Suppressor macrophage treated with lipopolysaccharide for 4 hours (primary cell): Measurements from ENCODE around the gene ANKHD1.
"Not testable (repeated sequence)": the region's sequence is repeated elsewhere in the genome, so short reads cannot be mapped to it uniquely, and the experiment has no call there.

Source experiments
- DNase-seq: peaks from one replicate; pipeline ENCODE4 v3.0.0-alpha.2; 2020

ANKHD1 gene

DNA sequence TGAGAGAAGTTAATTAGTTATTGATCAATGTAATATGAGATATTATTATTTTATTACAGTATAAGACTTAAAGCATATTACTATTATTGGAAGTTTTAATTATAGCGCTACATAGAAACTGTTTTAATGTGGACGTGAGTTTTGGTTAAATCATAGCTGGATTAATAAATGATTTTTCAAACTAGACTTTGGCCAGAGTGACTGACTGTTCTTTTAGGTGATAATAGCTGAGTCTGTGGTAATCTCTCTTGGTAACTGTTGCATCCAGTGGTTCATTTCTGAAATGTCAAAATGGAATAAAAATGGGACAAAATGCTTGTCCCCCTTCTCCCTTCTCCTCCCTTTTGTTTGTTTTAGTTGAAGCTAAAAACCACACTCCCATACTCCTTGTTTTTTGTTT is 28.1 kb downstream of the ANKHD1 start:
- no peak for DNase-seq

DNA sequence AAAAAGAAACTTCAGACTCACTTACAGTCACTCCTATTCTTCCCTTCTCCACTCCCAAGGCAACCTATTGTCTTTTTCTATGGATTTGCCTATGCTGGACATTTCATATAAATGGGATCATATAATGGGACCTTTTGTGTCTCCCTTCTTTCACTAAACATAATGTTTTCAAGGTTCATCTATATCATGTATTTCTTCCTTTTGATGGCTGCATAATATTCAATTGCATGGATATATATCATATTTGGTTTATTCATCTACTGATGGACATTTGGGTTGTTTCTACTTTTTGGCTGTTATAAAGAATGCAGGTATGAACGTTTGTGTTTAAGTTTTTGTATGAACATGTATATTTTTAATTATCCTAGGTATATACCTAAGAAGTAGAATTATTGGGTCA is 30.6 kb downstream of the ANKHD1 start:
- no peak for DNase-seq

DNA sequence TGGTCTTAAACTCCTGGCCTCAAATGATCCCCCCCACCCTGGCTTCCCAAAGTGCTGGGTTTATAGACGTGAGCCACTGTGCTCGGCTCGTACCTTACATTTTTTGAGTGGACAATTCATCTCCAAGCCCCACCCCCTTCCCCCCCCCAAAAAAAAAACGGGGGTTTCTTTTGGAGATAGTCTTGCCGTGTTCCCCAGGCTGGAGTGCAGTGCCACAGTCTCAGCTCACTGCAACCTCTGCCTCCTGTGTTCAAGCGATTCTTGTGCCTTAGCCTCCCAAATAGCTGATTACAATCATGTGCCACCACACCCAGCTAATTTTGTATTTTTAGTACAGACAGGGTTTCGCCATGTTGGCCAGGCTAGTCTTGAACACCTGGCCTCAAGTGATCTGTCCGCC is 31.3 kb downstream of the ANKHD1 start:
- no peak for DNase-seq

GRCh38 chr5:140457368-140457767 is 55.7 kb downstream of the ANKHD1 start:
- not testable (repeated sequence) for DNase-seq

- no peak for DNase-seq
These were observed 65.5 kb downstream of the ANKHD1 start for GRCh38 chr5:140466981-140467742.

DNA sequence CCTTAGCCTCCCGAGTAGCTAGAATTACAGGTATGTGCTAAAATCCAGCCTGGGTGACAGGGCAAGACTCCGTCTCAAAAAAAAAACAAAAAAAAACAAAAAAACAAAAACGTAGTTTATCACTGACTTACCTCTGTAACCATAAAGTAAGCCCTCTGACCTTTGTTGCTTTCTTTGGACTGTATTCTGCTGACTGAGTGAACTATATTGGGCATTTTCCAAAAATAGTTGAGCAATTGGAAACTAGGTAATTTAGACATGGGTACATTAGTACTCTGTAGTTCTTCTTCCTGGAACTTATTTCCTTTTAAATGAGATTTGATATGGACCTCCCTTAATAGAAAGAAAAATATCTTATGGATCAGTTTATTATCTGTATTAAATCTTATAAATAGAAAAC is 66.6 kb downstream of the ANKHD1 start:
- DNase-seq: no peak

DNA sequence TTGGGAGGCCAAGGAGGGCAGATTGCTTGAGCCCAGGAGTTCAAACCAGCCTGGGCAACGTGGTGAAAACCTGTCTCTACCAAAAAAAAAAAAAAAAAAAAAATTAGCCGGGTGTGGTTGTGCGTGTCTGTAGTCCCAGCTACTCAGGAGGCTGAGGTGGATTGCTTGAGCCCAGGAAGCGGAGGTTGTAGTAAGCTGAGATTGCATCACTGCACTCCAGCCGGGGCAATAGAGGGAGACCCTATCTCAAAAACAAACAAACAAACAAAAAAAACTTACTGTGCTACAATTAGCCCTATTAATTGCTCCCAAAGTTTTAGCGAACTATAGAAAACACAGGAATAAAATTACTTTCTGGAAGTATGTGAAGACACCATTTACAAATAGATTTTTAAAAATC is 67.6 kb downstream of the ANKHD1 start:
- no peak for DNase-seq

DNA sequence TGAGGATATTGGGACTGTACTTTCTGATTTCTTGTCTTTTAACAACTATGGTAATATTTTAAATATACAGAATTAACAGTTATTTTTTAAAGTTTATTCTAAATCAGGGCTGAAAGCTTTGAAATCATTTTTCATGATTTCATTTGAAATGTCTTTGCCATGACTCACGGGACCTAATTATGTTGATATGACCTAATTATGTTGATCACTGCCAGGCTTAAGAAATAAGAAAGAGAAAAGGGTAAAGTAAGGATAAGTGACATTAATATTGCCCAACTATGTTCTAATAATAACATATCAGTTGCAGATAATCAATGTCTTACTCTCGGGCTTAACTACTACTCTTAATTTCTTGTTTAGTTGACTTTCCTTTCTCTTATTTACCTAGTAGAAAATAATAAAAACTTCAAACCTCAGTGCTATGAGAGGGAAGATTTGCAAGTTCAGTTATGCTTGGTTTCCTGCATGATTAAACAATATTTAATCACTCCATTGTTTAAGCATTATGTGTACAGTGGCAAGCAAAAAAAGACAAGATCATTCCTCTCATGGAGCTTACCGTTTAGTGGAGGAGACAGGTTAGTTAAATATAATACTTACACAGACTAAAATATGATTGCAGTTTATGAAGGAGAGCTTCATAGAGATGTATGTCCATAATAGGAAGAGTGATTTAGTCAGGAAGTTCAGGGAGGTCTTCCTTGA is 78.8 kb downstream of the ANKHD1 start:
- no peak for DNase-seq

- DNase-seq: no peak
These were observed 80.1 kb downstream of the ANKHD1 start for GRCh38 chr5:140481758-140482157.

DNA sequence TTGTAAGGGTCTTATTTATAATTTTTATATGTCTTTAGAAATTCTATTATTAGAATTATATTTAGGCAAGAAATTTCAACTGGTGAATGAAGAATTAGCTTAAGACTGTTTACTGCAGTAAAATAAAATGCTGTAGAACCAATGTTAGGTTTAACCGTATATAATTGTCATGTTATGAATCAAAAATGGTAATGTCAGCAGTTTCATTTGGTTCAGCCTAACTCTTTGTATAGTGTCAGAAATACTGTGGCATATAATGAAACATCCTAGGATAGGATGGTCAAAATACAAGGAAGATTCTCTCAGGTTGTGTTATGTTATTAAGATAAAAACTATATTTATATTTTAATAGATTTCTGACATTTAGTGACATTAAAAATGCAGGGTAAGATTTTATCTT is 81.4 kb downstream of the ANKHD1 start:
- DNase-seq: no peak

GRCh38 chr5:140488141-140488540 is 86.5 kb downstream of the ANKHD1 start:
- not testable (repeated sequence) for DNase-seq

- no peak for DNase-seq
These were observed 87.3 kb downstream of the ANKHD1 start for GRCh38 chr5:140488914-140489313.

GRCh38 chr5:140497897-140498296 is 96.3 kb downstream of the ANKHD1 start:
- no peak for DNase-seq

DNA sequence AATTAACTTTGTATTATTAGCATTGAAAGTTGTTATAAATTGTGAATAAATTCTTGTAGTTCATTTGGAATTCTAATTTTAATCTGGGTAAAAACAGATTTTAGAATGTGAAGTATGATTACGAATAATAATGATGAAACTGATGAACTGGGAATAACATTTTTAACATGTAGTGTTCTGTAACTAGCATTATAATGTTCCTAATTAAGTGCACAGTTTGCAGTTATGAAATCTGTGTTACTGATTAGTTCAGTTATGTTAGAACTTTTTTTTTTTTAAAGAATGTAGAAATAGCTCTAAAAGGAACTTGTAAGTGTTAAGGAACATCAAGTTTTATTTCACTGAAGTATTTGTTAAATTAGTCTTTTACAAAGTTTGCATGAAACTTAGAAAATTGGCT is 97.0 kb downstream of the ANKHD1 start:
- no peak for DNase-seq

GRCh38 chr5:140502834-140503233 is 101.2 kb downstream of the ANKHD1 start:
- no peak for DNase-seq

GRCh38 chr5:140509898-140510297 is 108.3 kb downstream of the ANKHD1 start:
- no peak for DNase-seq

- no peak for DNase-seq
These were observed 111.5 kb downstream of the ANKHD1 start for GRCh38 chr5:140513124-140513523.

GRCh38 chr5:140524003-140524402 is 122.4 kb downstream of the ANKHD1 start:
- DNase-seq: no peak

GRCh38 chr5:140540227-140540626 is 138.6 kb downstream of the ANKHD1 start:
- DNase-seq: no peak

- DNase-seq: no peak
These were observed 141.3 kb downstream of the ANKHD1 start for GRCh38 chr5:140542972-140543371.

GRCh38 chr5:140544986-140545385 is 143.4 kb downstream of the ANKHD1 start:
- DNase-seq: no peak

GRCh38 chr5:140545606-140546005 is 144.0 kb downstream of the ANKHD1 start:
- no peak for DNase-seq

- peak; percentile 10 for DNase-seq
These were observed 145.3 kb downstream of the ANKHD1 start for GRCh38 chr5:140546851-140547507.
